ENCODE data around the gene ATAD3B. TPM values are rescaled to one million over a fixed set of nuclear protein-coding genes. Genes with fewer than 3 reads are reported as not detected.

The ATAD3B gene
- total and polyA plus RNA-seq, 4 donors = 6.4 to 14.3 (median 10.3) TPM

- no peak for TF ChIP-seq HNF4A (conservative IDR thresholded peaks at IDR 0.05)
- no peak for TF ChIP-seq NR2F2 (IDR thresholded peaks at IDR 0.05)
- no peak for TF ChIP-seq RAD21 (IDR thresholded peaks at IDR 0.05)
- no peak for TF ChIP-seq MAX (IDR thresholded peaks at IDR 0.05)
- TF ChIP-seq TAF1 (conservative IDR thresholded peaks at IDR 0.05) = no peak
- 96% methylated on average over 66 of the region's 66 CpGs for WGBS
- Histone ChIP-seq H3K4me1 (ENCODE audit: control insufficient read depth in 4 of 4, insufficient read depth in 4 of 4, low read length in 3 of 4) (no peaks in the 10 kb centered on the region), H3K9me3 (ENCODE audit: control insufficient read depth in 4 of 4, low read length in 3 of 4) (peaks cover 0 to 2% (median 0%) of the 10 kb centered on the region in 4 donors), H3K27ac (ENCODE audit: low read depth in 1 of 2, low read length in 2 of 2) (no peak overlapping the region), H3K4me3 (ENCODE audit: low read depth in 1 of 3, low read length in 3 of 3) (no peak overlapping the region), H3K36me3 (ENCODE audit: control insufficient read depth in 4 of 4, insufficient read depth in 3 of 4, low read depth in 1 of 4, low read length in 3 of 4) (no peaks in the 10 kb centered on the region), H3K27me3 (ENCODE audit: control insufficient read depth in 4 of 4, insufficient read depth in 4 of 4, low read length in 3 of 4) (no peaks in the 10 kb centered on the region), H3K9ac (ENCODE audit: low read depth in 1 of 2, low read length in 2 of 2) (no peak overlapping the region)
- DNase-seq (ENCODE audit: low spot score) = no peak
Observed at GRCh38 chr1:1535201-1536018, 63.8 kb downstream of the ATAD3B start.

- WGBS = 89% methylated on average over 48 of the region's 48 CpGs
- Histone ChIP-seq H3K4me3 (ENCODE audit: low read depth in 1 of 3, low read length in 3 of 3) (no peak overlapping the region), H3K9ac (ENCODE audit: low read depth in 1 of 2, low read length in 2 of 2) (no peak overlapping the region), H3K27me3 (ENCODE audit: control insufficient read depth in 4 of 4, insufficient read depth in 4 of 4, low read length in 3 of 4) (no peaks in the 10 kb centered on the region), H3K36me3 (ENCODE audit: control insufficient read depth in 4 of 4, insufficient read depth in 3 of 4, low read depth in 1 of 4, low read length in 3 of 4) (peaks cover 0 to 3% (median under 1%) of the 10 kb centered on the region in 4 donors), H3K27ac (ENCODE audit: low read depth in 1 of 2, low read length in 2 of 2) (no peak overlapping the region), H3K4me1 (ENCODE audit: control insufficient read depth in 4 of 4, insufficient read depth in 4 of 4, low read length in 3 of 4) (peaks cover 0 to 7% (median 5%) of the 10 kb centered on the region in 4 donors), H3K9me3 (ENCODE audit: control insufficient read depth in 4 of 4, low read length in 3 of 4) (peaks cover 0 to 2% (median 0%) of the 10 kb centered on the region in 4 donors)
- DNase-seq (ENCODE audit: low spot score) = no peak
- TF ChIP-seq HNF4A (conservative IDR thresholded peaks at IDR 0.05) (no peak), ZBTB33 (IDR thresholded peaks at IDR 0.05) (no peak), REST (IDR thresholded peaks at IDR 0.05) (no peak), NR2F2 (IDR thresholded peaks at IDR 0.05) (no peak), YY1 (IDR thresholded peaks at IDR 0.05) (no peak), RAD21 (IDR thresholded peaks at IDR 0.05) (no peak), SP1 (IDR thresholded peaks at IDR 0.05) (no peak), TAF1 (conservative IDR thresholded peaks at IDR 0.05) (no peak), CTCF (IDR thresholded peaks at IDR 0.05; ENCODE audit: low read depth, low read length, missing input control) (no peak), RXRA (IDR thresholded peaks at IDR 0.05) (no peak), ATF3 (IDR thresholded peaks at IDR 0.05) (no peak), JUND (IDR thresholded peaks at IDR 0.05) (no peak)
Observed at GRCh38 chr1:1536019-1536937, 64.7 kb downstream of the ATAD3B start.

Data from liver (tissue), 9 donors.